HepG2 (cell line): ENCODE data around the gene DUOXA2. TPM values are rescaled to one million over a fixed set of nuclear protein-coding genes. Genes with fewer than 3 reads are reported as not detected.

ENCODE experiments used
- ATAC-seq: fragments of 200-7000 bp; cut with Tn5 transposase; 3 replicates; pipeline ENCODE4 v1.9.1; 2020; ENCODE audit warnings: mild to moderate bottlenecking, moderate library complexity
- BruUV-seq: library from RNA; stranded (reverse); fragments of 400-500 nt; replicated peaks from 2 replicates; lab custom pipeline; 2021; lab: Mats Ljungman, UMichigan
- CTCF ChIA-PET: fragments of 300-600 bp; formaldehyde crosslinking; extraction: SDS; loops from one replicate; lab custom pipeline; 2021; ENCODE audit warnings: low total read pairs, inconsistent platforms, low intra/inter-chr PET ratio; lab: Yijun Ruan, JAX
- POLR2A ChIA-PET: fragments of 350-600 bp; sonication (Branson Sonifier 250); formaldehyde crosslinking; loops from one replicate; lab custom pipeline; 2020; ENCODE audit warnings: antibody characterized with exemption, inconsistent platforms; lab: Yijun Ruan, JAX
- DNase-seq: peaks from one replicate; pipeline ENCODE4 v3.0.0-alpha.2; 2015; ENCODE audit warnings: low spot score
- FAIRE-seq: peaks from 3 replicates; lab custom pipeline; 2011; peaks lifted over from hg19 to GRCh38; lab: Jason Lieb, UNC
- H2AFZ ChIP-seq: one replicate; pipeline ENCODE4 v1.6.1; 2011; ENCODE audit warnings: low read length, inconsistent platforms
- H3K27ac ChIP-seq: fragments of 300-600 bp; 3 replicates; pipeline ENCODE4 v1.8.0; 2011; ENCODE audit warnings: mixed run types, mild to moderate bottlenecking, mixed read lengths, low read length, inconsistent platforms; ENCODE audit not compliant: insufficient read depth; ENCODE audit errors: extremely low read length
- H3K27me3 ChIP-seq, 2 experiments: fragments of 200-600 bp in 1 of 2; 2 replicates in 1 of 2; 3 replicates in 1 of 2; pipeline versions ENCODE4 v1.6.0 to v1.8.0; 2011; ENCODE audit warnings: low read length in 2 of 2, mild to moderate bottlenecking in 2 of 2, moderate library complexity in 2 of 2, inconsistent platforms in 1 of 2; ENCODE audit not compliant: insufficient read depth in 2 of 2, control insufficient read depth in 1 of 2
- H3K36me3 ChIP-seq, 2 experiments: fragments of 200-600 bp in 1 of 2; replicated peaks in 1 of 2; 2 replicates in 1 of 2; 3 replicates in 1 of 2; pipeline versions ENCODE4 v1.5.1 to v1.8.0; 2011; ENCODE audit warnings: low read length in 2 of 2, inconsistent platforms in 1 of 2; ENCODE audit not compliant: insufficient read depth in 2 of 2, control insufficient read depth in 1 of 2
- H3K4me1 ChIP-seq: 2 replicates; pipeline ENCODE4 v1.5.1; 2012; ENCODE audit warnings: low read length, inconsistent platforms; ENCODE audit not compliant: insufficient read depth
- H3K4me2 ChIP-seq: 2 replicates; pipeline ENCODE4 v1.6.0; 2011; ENCODE audit warnings: low read depth, low read length, inconsistent platforms
- H3K4me3 ChIP-seq, 3 experiments: fragments of 200-600 bp in 1 of 3; sonication (generic), shearing (Covaris generic) in 1 of 3; replicated peaks in 1 of 3; 2 replicates each; pipeline ENCODE4 v1.5.1; 2011 to 2016; ENCODE audit warnings: low read length in 3 of 3, inconsistent platforms in 2 of 3, low read depth in 2 of 3, mild to moderate bottlenecking in 2 of 3, control low read depth in 1 of 3, mixed read lengths in 1 of 3; ENCODE audit not compliant: insufficient read depth in 1 of 3
- H3K79me2 ChIP-seq: one replicate; pipeline ENCODE4 v1.6.1; 2011; ENCODE audit warnings: low read length, inconsistent platforms; ENCODE audit not compliant: insufficient read depth
- H3K9ac ChIP-seq: 2 replicates; pipeline ENCODE4 v1.6.0; 2011; ENCODE audit warnings: mild to moderate bottlenecking, low read depth, low read length, inconsistent platforms; ENCODE audit not compliant: insufficient read depth
- H3K9me3 ChIP-seq: 2 replicates; pipeline ENCODE4 v1.5.1; 2012; ENCODE audit warnings: mild to moderate bottlenecking, low read length
- H4K20me1 ChIP-seq: 2 replicates; pipeline ENCODE4 v1.6.0; 2011; ENCODE audit warnings: inconsistent platforms, mild to moderate bottlenecking, low read length, moderate library complexity; ENCODE audit not compliant: insufficient read depth
- MAF1 ChIP-seq: sonication (generic); formaldehyde crosslinking; IDR thresholded peaks from 2 replicates; pipeline ENCODE4 v1.5.0; 2020; ENCODE audit warnings: missing genetic modification reagents, borderline replicate concordance
- NBN ChIP-seq: fragments of 450-650 bp; conservative IDR thresholded peaks from 2 replicates; pipeline ENCODE4 v1.6.1; 2017
- NFIB ChIP-seq: sonication (generic); formaldehyde crosslinking; IDR thresholded peaks from 2 replicates; pipeline ENCODE4 v1.9.0; 2021; ENCODE audit warnings: missing genetic modification reagents, mild to moderate bottlenecking, borderline replicate concordance
- NR2F1 ChIP-seq, 2 experiments: fragments of 450-650 bp in 1 of 2; formaldehyde crosslinking in 1 of 2; IDR thresholded peaks; 2 replicates each; pipeline versions ENCODE4 v1.5.0 to v1.6.1; 2016 to 2020; ENCODE audit warnings: mild to moderate bottlenecking in 1 of 2, missing compliant biosample characterization in 1 of 2, missing genetic modification reagents in 1 of 2, moderate library complexity in 1 of 2
- RXRA ChIP-seq: sonication (generic); formaldehyde crosslinking; IDR thresholded peaks from 2 replicates; pipeline ENCODE4 v1.5.1; 2020; ENCODE audit warnings: missing genetic modification reagents
- TCF7L2 ChIP-seq: IDR thresholded peaks from 2 replicates; pipeline ENCODE4 v1.6.1; 2011; ENCODE audit warnings: mild to moderate bottlenecking, low read depth, low read length, moderate library complexity
- ZBTB26 ChIP-seq: IDR thresholded peaks from 2 replicates; pipeline ENCODE4 v1.6.1; 2016; ENCODE audit warnings: missing compliant biosample characterization, missing genetic modification reagents, borderline replicate concordance
- ZBTB42 ChIP-seq: sonication (generic); formaldehyde crosslinking; IDR thresholded peaks from 2 replicates; pipeline ENCODE4 v1.5.0; 2020; ENCODE audit warnings: mild to moderate bottlenecking, missing genetic modification reagents
- ZFP82 ChIP-seq: sonication (generic); formaldehyde crosslinking; IDR thresholded peaks from 2 replicates; pipeline ENCODE4 v1.5.1; 2020; ENCODE audit warnings: mild to moderate bottlenecking, missing genetic modification reagents, borderline replicate concordance
- ZNF326 ChIP-seq: sonication (generic); formaldehyde crosslinking; IDR thresholded peaks from 2 replicates; pipeline ENCODE4 v1.4.0; 2020; ENCODE audit warnings: missing genetic modification reagents, borderline replicate concordance
- ZNF343 ChIP-seq: sonication (generic); formaldehyde crosslinking; IDR thresholded peaks from 2 replicates; pipeline ENCODE4 v1.4.0; 2020; ENCODE audit warnings: mild to moderate bottlenecking, missing genetic modification reagents
- ZNF850 ChIP-seq: sonication (generic); formaldehyde crosslinking; conservative IDR thresholded peaks from 2 replicates; pipeline ENCODE4 v1.9.0; 2021; ENCODE audit warnings: mild to moderate bottlenecking, missing genetic modification reagents
- ZNF883 ChIP-seq: sonication (generic); formaldehyde crosslinking; IDR thresholded peaks from 2 replicates; pipeline ENCODE4 v1.5.1; 2020; ENCODE audit warnings: mild to moderate bottlenecking, missing genetic modification reagents; ENCODE audit errors: not compliant biosample characterization
- ZSCAN31 ChIP-seq: sonication (generic); formaldehyde crosslinking; IDR thresholded peaks from 2 replicates; pipeline ENCODE4 v1.5.0; 2020; ENCODE audit warnings: low read depth, mild to moderate bottlenecking, missing genetic modification reagents
- WGBS: methylation state at CpG from one replicate; pipeline ENCODE4 v1.1.6; 2017; ENCODE audit warnings: low lambda C conversion rate; 5-methylcytosine and 5-hydroxymethylcytosine counted together
- in situ Hi-C: cut with HindIII; loops from 2 replicates; pipeline ENCODE4 v1.10.0; 2017; ENCODE audit warnings: low pct_unique_long_range_greater_than_20kb; ENCODE audit not compliant: extremely low pct_ligation_motif_present
- intact Hi-C: fragments of 100-400 bp; cut with micrococcal nuclease; formaldehyde crosslinking; loops from one replicate; pipeline ENCODE4 v1.10.0; 2022; ENCODE audit not compliant: unreplicated experiment
- polyA plus RNA-seq, 8 experiments: library from polyadenylated mRNA; depleted of rRNA in 3 of 8; stranded (reverse) in 7 of 8; unstranded in 1 of 8; fragments of >200 nt; fragmentation: Illumina TruSeq in 4 of 8; extraction: Trizol in 4 of 8; gene quantifications; 2 replicates each; pipeline versions ENCODE4 v1.2.1 to v1.2.3, GENCODE V29; 2011 to 2016; ENCODE audit warnings: low read depth in 4 of 8, missing spikeins in 1 of 8, mixed read lengths in 1 of 8; ENCODE audit not compliant: insufficient read depth in 1 of 8
- total RNA-seq, 5 experiments: library from RNA; depleted of rRNA; stranded (reverse); fragments of >200 nt; fragmentation: Illumina TruSeq; extraction: Trizol; gene quantifications; 2 replicates each; pipeline ENCODE4 v1.2.3, GENCODE V29; 2016; ENCODE audit warnings: low read depth in 1 of 5
- TF ChIP-seq, protein P1 (sequence below): sonication (generic); formaldehyde crosslinking; IDR thresholded peaks from 2 replicates; pipeline ENCODE4 v1.5.0; 2020; ENCODE audit warnings: missing genetic modification reagents

Gene DUOXA2
- total and polyA plus RNA-seq, 2 of the 13 experiments (the other 11 are each of a cell fraction or from before 2014, with no cell fraction given), result 0.32 TPM; not detected in 1

- Histone ChIP-seq H3K4me1 (peaks cover 24% of the 10 kb centered on the region), H3K27me3 (no peaks in the 10 kb centered on the region), H3K9ac (no peak overlapping the region), H3K27ac (no peak overlapping the region), H3K36me3 (no peaks in the 10 kb centered on the region), H2AFZ (no peak overlapping the region), H3K4me2 (no peak overlapping the region)
- DNase-seq (peak; percentile 35), ATAC-seq (no peak)
- no peak for TF ChIP-seq MAF1 (CRISPR knock-in tag)
- no peak for TF ChIP-seq NFIB (CRISPR knock-in tag)
- TF ChIP-seq, all 625 proteins: peak for 0
- Histone ChIP-seq H3K9me3 (no peaks in the 10 kb centered on the region), H3K4me3 (no peak overlapping the region), H4K20me1 (no peaks in the 10 kb centered on the region), H3K79me2 (no peaks in the 10 kb centered on the region)
- ChIA-PET CTCF (no interaction called here), POLR2A (no interaction called here)
- FAIRE-seq, result no peak
- no TSS peak for BruUV-seq
- in situ Hi-C loops (no loop called here), intact Hi-C loops (no loop called here)
Measured at GRCh38 chr15:45083223-45083622, 30.9 kb upstream of the DUOXA2 start.

GRCh38 chr15:45084163-45084562 lies 30.0 kb upstream of the DUOXA2 start:
- 55% methylated on average over 3 of the region's 3 CpGs for WGBS
- no peaks in the 10 kb centered on the region for H3K36me3 ChIP-seq
- no peaks in the 10 kb centered on the region for H3K27me3 ChIP-seq
- no peak overlapping the region for H3K4me2 ChIP-seq
- intact Hi-C loops, result no loop called here
- BruUV-seq, result no TSS peak
- ATAC-seq (no peak), FAIRE-seq (no peak), DNase-seq (peak; percentile 33)
- TF ChIP-seq ZSCAN31, result no peak
- no peak for TF ChIP-seq RXRA
- no peak for TF ChIP-seq NBN
- TF ChIP-seq ZBTB26 (CRISPR knock-in tag), result no peak
- TF ChIP-seq, protein P1, sequence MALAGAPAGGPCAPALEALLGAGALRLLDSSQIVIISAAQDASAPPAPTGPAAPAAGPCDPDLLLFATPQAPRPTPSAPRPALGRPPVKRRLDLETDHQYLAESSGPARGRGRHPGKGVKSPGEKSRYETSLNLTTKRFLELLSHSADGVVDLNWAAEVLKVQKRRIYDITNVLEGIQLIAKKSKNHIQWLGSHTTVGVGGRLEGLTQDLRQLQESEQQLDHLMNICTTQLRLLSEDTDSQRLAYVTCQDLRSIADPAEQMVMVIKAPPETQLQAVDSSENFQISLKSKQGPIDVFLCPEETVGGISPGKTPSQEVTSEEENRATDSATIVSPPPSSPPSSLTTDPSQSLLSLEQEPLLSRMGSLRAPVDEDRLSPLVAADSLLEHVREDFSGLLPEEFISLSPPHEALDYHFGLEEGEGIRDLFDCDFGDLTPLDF (CRISPR knock-in tag), result no peak
- TF ChIP-seq ZNF883 (CRISPR knock-in tag), result no peak
- no peak for TF ChIP-seq ZBTB42 (CRISPR knock-in tag)
- TF ChIP-seq NR2F1 (CRISPR knock-in tag; IDR thresholded peaks at IDR 0.05), result no peak
- TF ChIP-seq ZFP82 (CRISPR knock-in tag), result no peak
- TF ChIP-seq ZNF850 (CRISPR knock-in tag), result no peak
- no peak for TF ChIP-seq ZNF326 (CRISPR knock-in tag)
- no peak for TF ChIP-seq TCF7L2
- no peak for TF ChIP-seq ZNF343
- CTCF ChIA-PET, result no interaction called here
- H4K20me1 ChIP-seq, result no peaks in the 10 kb centered on the region
- H3K27ac ChIP-seq, result no peak overlapping the region
- no peaks in the 10 kb centered on the region for H3K9me3 ChIP-seq
- H3K4me1 ChIP-seq, result peaks cover 34% of the 10 kb centered on the region
- in situ Hi-C loops, result no loop called here
- POLR2A ChIA-PET, result no interaction called here
- no peaks in the 10 kb centered on the region for H3K79me2 ChIP-seq
- H2AFZ ChIP-seq, result no peak overlapping the region
- no peak overlapping the region for H3K4me3 ChIP-seq
- H3K9ac ChIP-seq, result no peak overlapping the region
